Ascending aorta (tissue), 2 donors: Measurements from ENCODE around the gene IMPA2. TPM values are rescaled to one million over a fixed set of nuclear protein-coding genes. Genes with fewer than 3 reads are reported as not detected.

Experiments used
- DNase-seq, 2 donors: peaks; one replicate each; pipeline ENCODE4 v3.0.0-alpha.2; 2019; ENCODE audit warnings: low spot score in 2 of 2
- H3K27ac ChIP-seq, 2 donors: fragments of 200-600 bp; sonication (generic); one replicate each; pipeline ENCODE4 v1.5.1; 2016 to 2017; ENCODE audit warnings: mild to moderate bottlenecking in 1 of 2
- H3K27me3 ChIP-seq: fragments of 200-600 bp; sonication (generic); one replicate; pipeline ENCODE4 v1.5.1; 2017
- H3K36me3 ChIP-seq, 2 donors: fragments of 200-600 bp; sonication (generic); one replicate each; pipeline ENCODE4 v1.5.1; 2016
- H3K4me1 ChIP-seq, 2 donors: fragments of 200-600 bp; sonication (generic); one replicate each; pipeline ENCODE4 v1.5.1; 2016 to 2017; ENCODE audit warnings: mild to moderate bottlenecking in 1 of 2
- H3K4me3 ChIP-seq, 2 donors: fragments of 200-600 bp; sonication (generic); one replicate each; pipeline ENCODE4 v1.5.1; 2016 to 2017; ENCODE audit warnings: mild to moderate bottlenecking in 1 of 2
- H3K9me3 ChIP-seq, 2 donors: fragments of 200-600 bp; sonication (generic); one replicate each; pipeline ENCODE4 v1.5.1; 2016
- intact Hi-C: fragments of 100-400 bp; cut with DNase I; formaldehyde crosslinking; loops from one replicate; pipeline ENCODE4 v1.15.1; 2023
- total RNA-seq: library from RNA; depleted of rRNA; stranded (reverse); fragments of >200 nt; gene quantifications from one replicate; pipeline ENCODE4 v1.1.0, GENCODE V29; 2016
- TF ChIP-seq, protein P1 (sequence below), 3 experiments: fragments of 200-600 bp in 2 of 3; fragments of 450-650 bp in 1 of 3; sonication (generic) in 2 of 3; IDR thresholded peaks; one replicate each; pipeline ENCODE4 v1.5.1; 2016 to 2019; ENCODE audit warnings: antibody characterized with exemption in 3 of 3, mild to moderate bottlenecking in 1 of 3, moderate library complexity in 1 of 3

Gene IMPA2
- total RNA-seq, 1 donor from 2014 or later: 43.4 TPM

- TF ChIP-seq, protein P1, sequence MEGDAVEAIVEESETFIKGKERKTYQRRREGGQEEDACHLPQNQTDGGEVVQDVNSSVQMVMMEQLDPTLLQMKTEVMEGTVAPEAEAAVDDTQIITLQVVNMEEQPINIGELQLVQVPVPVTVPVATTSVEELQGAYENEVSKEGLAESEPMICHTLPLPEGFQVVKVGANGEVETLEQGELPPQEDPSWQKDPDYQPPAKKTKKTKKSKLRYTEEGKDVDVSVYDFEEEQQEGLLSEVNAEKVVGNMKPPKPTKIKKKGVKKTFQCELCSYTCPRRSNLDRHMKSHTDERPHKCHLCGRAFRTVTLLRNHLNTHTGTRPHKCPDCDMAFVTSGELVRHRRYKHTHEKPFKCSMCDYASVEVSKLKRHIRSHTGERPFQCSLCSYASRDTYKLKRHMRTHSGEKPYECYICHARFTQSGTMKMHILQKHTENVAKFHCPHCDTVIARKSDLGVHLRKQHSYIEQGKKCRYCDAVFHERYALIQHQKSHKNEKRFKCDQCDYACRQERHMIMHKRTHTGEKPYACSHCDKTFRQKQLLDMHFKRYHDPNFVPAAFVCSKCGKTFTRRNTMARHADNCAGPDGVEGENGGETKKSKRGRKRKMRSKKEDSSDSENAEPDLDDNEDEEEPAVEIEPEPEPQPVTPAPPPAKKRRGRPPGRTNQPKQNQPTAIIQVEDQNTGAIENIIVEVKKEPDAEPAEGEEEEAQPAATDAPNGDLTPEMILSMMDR (IDR thresholded peaks at IDR 0.05): no peak
- Histone ChIP-seq H3K36me3 (no peaks in the 10 kb centered on the region), H3K9me3 (no peaks in the 10 kb centered on the region), H3K27me3 (no peaks in the 10 kb centered on the region), H3K27ac (no peak overlapping the region), H3K4me1 (no peaks in the 10 kb centered on the region), H3K4me3 (no peak overlapping the region)
- no peak for DNase-seq
- intact Hi-C loops: no loop called here
Observed at GRCh38 chr18:12057419-12058039, 76.2 kb downstream of the IMPA2 start.

GRCh38 chr18:12059334-12060181 is 78.3 kb downstream of the IMPA2 start:
- H3K4me1 ChIP-seq: no peaks in the 10 kb centered on the region
- H3K27ac ChIP-seq: no peak overlapping the region
- H3K4me3 ChIP-seq: no peak overlapping the region
- TF ChIP-seq, protein P1 (IDR thresholded peaks at IDR 0.05): no peak
- no peak for DNase-seq
- H3K9me3 ChIP-seq: no peaks in the 10 kb centered on the region
- intact Hi-C loops: no loop called here
- H3K27me3 ChIP-seq: no peaks in the 10 kb centered on the region
- H3K36me3 ChIP-seq: no peaks in the 10 kb centered on the region

DNA sequence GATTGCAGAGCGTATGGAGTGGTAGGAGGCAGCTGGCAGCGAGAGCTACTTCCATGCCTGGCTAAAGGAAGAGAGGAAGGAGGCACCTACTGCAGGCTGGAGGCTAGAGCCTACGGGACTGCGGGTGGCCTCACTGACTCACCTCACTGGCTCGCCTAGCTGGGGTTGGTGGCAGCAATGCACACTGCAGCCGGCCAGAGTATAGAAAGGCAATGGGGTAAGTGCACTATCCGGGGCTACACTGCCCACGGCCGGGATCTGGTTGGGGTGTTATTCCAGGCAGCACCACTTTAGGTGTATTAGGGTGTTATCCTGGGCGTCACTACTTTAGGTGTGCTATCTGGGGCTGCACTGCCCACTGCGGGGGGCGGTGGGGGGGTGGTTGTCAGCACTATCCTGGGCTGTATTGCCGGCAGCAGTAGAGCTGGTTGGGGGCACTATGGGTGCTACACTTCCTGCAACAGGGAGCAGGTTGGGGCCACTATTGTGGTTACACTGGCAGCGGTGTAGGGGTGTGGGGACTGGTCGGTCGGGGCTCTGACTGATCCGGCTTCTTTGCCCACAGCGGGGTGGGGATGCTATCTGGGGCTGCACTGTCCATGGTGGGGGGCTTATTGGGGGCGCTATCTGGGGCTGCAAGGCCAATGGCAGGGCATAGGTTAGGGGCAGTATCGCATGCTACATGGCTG is 79.0 kb downstream of the IMPA2 start:
- no peaks in the 10 kb centered on the region for H3K4me1 ChIP-seq
- no peak overlapping the region for H3K4me3 ChIP-seq
- H3K27ac ChIP-seq: no peak overlapping the region
- no peaks in the 10 kb centered on the region for H3K27me3 ChIP-seq
- H3K9me3 ChIP-seq: no peaks in the 10 kb centered on the region
- intact Hi-C loops: no loop called here
- DNase-seq: no peak
- H3K36me3 ChIP-seq: no peaks in the 10 kb centered on the region
- TF ChIP-seq, protein P1 (IDR thresholded peaks at IDR 0.05): no peak

GRCh38 chr18:12061685-12062084 is 80.4 kb downstream of the IMPA2 start:
- intact Hi-C loops: no loop called here
- no peaks in the 10 kb centered on the region for H3K27me3 ChIP-seq
- H3K4me1 ChIP-seq: no peaks in the 10 kb centered on the region
- DNase-seq: no peak
- H3K4me3 ChIP-seq: no peak overlapping the region
- H3K36me3 ChIP-seq: no peaks in the 10 kb centered on the region
- TF ChIP-seq, protein P1 (IDR thresholded peaks at IDR 0.05): no peak
- H3K27ac ChIP-seq: no peak overlapping the region
- no peaks in the 10 kb centered on the region for H3K9me3 ChIP-seq

DNA sequence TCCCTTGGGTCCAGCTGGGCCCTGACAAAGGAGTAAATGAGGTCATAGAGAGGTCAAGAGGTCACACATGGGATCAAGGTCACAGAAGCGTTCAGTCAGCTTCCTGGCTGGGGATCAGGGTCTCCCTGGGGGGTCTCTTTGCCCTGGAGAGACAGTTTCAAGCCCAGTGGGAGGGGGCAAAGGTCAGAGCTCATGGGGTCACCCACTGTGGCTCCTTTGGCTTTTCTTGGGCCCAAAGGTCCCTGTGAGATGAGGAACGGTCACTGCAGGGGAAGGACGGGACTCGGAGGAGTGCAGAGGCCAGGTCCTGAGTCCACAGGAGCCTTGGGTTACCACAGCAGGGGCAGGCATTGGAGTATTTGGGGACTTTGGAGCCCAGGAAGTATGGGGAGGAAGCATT is 81.7 kb downstream of the IMPA2 start:
- Histone ChIP-seq H3K36me3 (no peaks in the 10 kb centered on the region), H3K4me1 (no peaks in the 10 kb centered on the region), H3K27me3 (no peaks in the 10 kb centered on the region), H3K9me3 (no peaks in the 10 kb centered on the region), H3K27ac (no peak overlapping the region), H3K4me3 (no peak overlapping the region)
- TF ChIP-seq, protein P1 (IDR thresholded peaks at IDR 0.05): no peak
- intact Hi-C loops: no loop called here
- DNase-seq: no peak
